ENCODE data around the gene ACTN4. TPM values are rescaled to one million over a fixed set of nuclear protein-coding genes. Genes with fewer than 3 reads are reported as not detected.

The ACTN4 gene
- total RNA-seq, 2 experiments from 2014 or later, result 337 to 354 TPM

DNA sequence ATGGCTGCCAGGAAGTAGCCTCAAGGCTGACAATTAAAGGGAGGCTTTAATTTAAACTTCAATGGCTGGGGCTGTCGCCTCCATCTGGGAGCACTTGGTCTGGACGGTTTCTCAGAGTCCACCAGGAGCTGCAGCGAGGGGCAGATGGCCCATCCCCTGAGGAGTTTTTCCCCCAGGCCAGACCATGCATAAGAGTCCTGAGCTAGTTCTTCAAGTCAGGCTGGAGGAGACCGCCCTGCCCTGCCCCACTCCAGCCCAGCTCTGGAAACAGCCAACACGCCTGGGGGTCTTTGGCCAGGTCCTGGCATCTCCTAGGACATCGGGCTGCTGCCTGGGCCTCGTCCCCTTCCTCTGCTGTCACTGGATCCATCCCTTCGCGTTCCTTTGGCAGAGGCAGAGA is 5.3 kb upstream of the ACTN4 start:
- ChIA-PET POLR2A (interaction anchor here (0.6 kb wide), 1 partner anchor 12 kb away, joined by 3 read pairs; no protein-coding TSS in a partner anchor), CTCF (interaction anchor here (0.5 to 0.7 kb wide), 2 partner anchors 144 to 157 kb away, joined by 3 read pairs; no protein-coding TSS in a partner anchor)
- Mint-ChIP-seq H3K4me1 (peaks cover 28% of the 10 kb centered on the region), H3K9me3 (no peaks in the 10 kb centered on the region), H3K27me3 (no peaks in the 10 kb centered on the region), H3K36me3 (ENCODE audit: low read depth) (peaks cover 3% of the 10 kb centered on the region), H3K27ac (no peak overlapping the region), H3K4me3 (no peak overlapping the region)
- no peak for DNase-seq

DNA sequence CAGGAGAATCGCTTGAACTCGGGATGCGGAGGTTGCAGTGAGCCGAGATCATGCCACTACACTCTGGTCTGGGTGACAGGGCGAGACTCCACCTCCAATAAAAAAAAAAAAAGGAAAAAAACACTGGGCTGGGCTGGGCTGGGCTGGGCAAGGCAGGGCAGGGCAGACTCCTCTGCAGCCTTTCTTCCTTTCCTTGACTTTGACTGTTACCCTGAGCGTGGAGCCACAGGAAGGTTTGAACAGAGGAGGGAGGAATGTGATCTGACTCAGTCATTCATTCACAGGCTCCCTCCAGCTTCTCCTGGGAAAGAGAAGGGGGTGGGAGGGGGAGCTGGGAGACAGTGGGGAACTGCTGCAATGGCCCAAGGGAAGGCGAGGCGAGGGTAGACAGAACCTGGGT is 2.7 kb upstream of the ACTN4 start:
- ChIA-PET CTCF (interaction anchor here (1.3 to 2.6 kb wide), 3 partner anchors 8 to 285 kb away, joined by 3 to 12 read pairs (median 5); partner anchors contain the start of genes MRPS12 and SARS2), POLR2A (no interaction called here)
- Mint-ChIP-seq H3K9me3 (no peaks in the 10 kb centered on the region), H3K4me3 (no peak overlapping the region), H3K4me1 (peaks cover 34% of the 10 kb centered on the region), H3K27ac (no peak overlapping the region), H3K36me3 (ENCODE audit: low read depth) (peaks cover 21% of the 10 kb centered on the region), H3K27me3 (no peaks in the 10 kb centered on the region)
- DNase-seq, result no peak

- DNase-seq, result no peak
- no peaks in the 10 kb centered on the region for H3K27me3 Mint-ChIP-seq
- POLR2A ChIA-PET, result interaction anchor here (0.7 to 1.3 kb wide), 2 partner anchors 13 to 201 kb away, joined by 3 read pairs; no protein-coding TSS in a partner anchor
- H3K36me3 Mint-ChIP-seq (ENCODE audit: low read depth), result peaks cover 31% of the 10 kb centered on the region
- H3K4me1 Mint-ChIP-seq, result peaks cover 56% of the 10 kb centered on the region
- no peaks in the 10 kb centered on the region for H3K9me3 Mint-ChIP-seq
- H3K27ac Mint-ChIP-seq, result peak overlapping the region; percentile 86
- peak overlapping the region; percentile 95 for H3K4me3 Mint-ChIP-seq
- CTCF ChIA-PET, result interaction anchor here (1.0 to 2.9 kb wide), 10 partner anchors 8 to 282 kb away, joined by 3 to 16 read pairs (median 6); partner anchors contain the start of genes FAM98C, MRPS12 and SARS2
These were observed 718 bp downstream of the ACTN4 start for GRCh38 chr19:38647966-38648768.

GRCh38 chr19:38648769-38649304 is 1.4 kb downstream of the ACTN4 start:
- POLR2A ChIA-PET, result no interaction called here
- Mint-ChIP-seq H3K4me1 (peaks cover 63% of the 10 kb centered on the region), H3K27ac (no peak overlapping the region), H3K9me3 (no peaks in the 10 kb centered on the region), H3K36me3 (ENCODE audit: low read depth) (peaks cover 36% of the 10 kb centered on the region), H3K27me3 (no peaks in the 10 kb centered on the region), H3K4me3 (peak overlapping the region; percentile 95)
- CTCF ChIA-PET, result interaction anchor here (0.9 to 2.9 kb wide), 6 partner anchors 9 to 281 kb away, joined by 3 to 10 read pairs (median 5); partner anchors contain the start of genes FAM98C, MRPS12 and SARS2
- DNase-seq, result no peak

GRCh38 chr19:38649305-38650171 is 2.1 kb downstream of the ACTN4 start:
- Mint-ChIP-seq H3K9me3 (no peaks in the 10 kb centered on the region), H3K27me3 (no peaks in the 10 kb centered on the region), H3K27ac (no peak overlapping the region), H3K36me3 (ENCODE audit: low read depth) (peaks cover 41% of the 10 kb centered on the region), H3K4me1 (peaks cover 69% of the 10 kb centered on the region), H3K4me3 (peak overlapping the region; percentile 95)
- ChIA-PET POLR2A (no interaction called here), CTCF (interaction anchor here (0.7 to 2.9 kb wide), 5 partner anchors 10 to 281 kb away, joined by 3 to 10 read pairs (median 4); partner anchors contain the start of genes FAM98C, MRPS12 and SARS2)
- DNase-seq, result no peak

- peaks cover 71% of the 10 kb centered on the region for H3K4me1 Mint-ChIP-seq
- H3K27me3 Mint-ChIP-seq, result no peaks in the 10 kb centered on the region
- peak overlapping the region; percentile 95 for H3K4me3 Mint-ChIP-seq
- no peaks in the 10 kb centered on the region for H3K9me3 Mint-ChIP-seq
- peaks cover 47% of the 10 kb centered on the region for H3K36me3 Mint-ChIP-seq (ENCODE audit: low read depth)
- ChIA-PET POLR2A (no interaction called here), CTCF (interaction anchor here (0.7 to 1.1 kb wide), 3 partner anchors 9 to 40 kb away, joined by 4 to 6 read pairs (median 4); no protein-coding TSS in a partner anchor)
- H3K27ac Mint-ChIP-seq, result no peak overlapping the region
- DNase-seq, result no peak
These were observed 2.8 kb downstream of the ACTN4 start for GRCh38 chr19:38650172-38650775.

DNA sequence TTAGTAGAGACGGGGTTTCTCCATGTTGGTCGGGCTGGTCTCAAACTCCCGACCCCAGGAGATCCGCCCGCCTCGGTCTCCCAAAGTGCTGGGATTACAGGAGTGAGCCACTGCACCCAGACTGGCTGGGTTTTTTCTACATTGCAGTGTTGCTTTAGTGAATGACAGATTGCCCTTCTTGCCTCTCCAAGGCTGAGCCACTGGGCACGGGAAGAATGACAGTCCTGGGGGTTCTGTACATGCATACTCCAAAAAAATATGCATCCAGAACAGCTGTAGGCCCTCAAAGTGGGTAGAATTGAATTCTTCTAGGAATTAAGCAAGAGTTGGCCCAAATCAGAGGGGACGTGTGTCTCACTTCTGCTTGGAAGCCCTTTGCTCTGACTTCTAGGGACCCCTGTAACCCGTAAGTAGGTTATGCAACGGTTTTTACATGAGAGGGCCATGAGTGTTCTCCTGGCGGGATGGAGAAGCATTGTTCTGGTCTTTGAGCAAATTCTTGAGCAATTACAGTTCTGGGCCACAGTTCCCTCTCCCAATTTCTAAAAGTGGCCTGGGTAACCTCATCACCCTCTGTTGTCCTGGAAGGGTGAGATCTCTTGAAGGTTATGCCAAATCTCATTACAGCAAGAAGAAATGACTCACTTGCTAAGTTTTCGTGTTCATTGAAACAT is 3.6 kb downstream of the ACTN4 start:
- Mint-ChIP-seq H3K27ac (no peak overlapping the region), H3K9me3 (no peaks in the 10 kb centered on the region), H3K4me1 (peaks cover 79% of the 10 kb centered on the region), H3K4me3 (peak overlapping the region; percentile 95), H3K36me3 (ENCODE audit: low read depth) (peaks cover 51% of the 10 kb centered on the region), H3K27me3 (no peaks in the 10 kb centered on the region)
- POLR2A ChIA-PET, result no interaction called here
- DNase-seq, result no peak
- CTCF ChIA-PET, result interaction anchor here (1.1 kb wide), 1 partner anchor 39 kb away, joined by 4 read pairs; no protein-coding TSS in a partner anchor

DNA sequence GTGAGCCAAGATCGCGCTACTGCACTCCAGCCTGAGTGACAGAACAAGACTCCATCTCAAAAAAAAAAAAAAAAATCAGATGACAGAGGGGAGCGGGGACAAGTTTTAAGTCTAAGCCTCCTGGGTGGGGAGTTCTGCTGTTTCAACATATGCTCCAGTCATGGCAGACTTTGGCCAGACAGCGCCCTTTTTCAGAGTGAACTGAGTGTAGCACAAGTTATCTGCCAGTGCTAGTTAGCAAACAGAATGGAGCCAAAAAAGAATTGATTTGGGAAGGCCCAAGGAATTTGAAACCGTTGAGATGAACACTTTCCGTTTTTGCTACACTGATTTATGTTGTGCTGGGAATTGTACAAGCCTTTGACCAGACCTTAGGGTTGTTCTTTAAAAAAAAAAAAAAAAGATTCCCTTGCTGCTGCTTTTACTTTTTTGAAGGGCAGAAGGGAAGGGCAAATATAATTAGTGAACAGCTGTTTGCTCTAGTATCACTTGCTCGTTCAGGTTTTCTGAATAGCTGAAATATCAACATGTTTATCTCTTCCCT is 5.7 kb downstream of the ACTN4 start:
- ChIA-PET POLR2A (no interaction called here), CTCF (interaction anchor here (0.6 to 0.7 kb wide), 4 partner anchors 161 to 577 kb away, joined by 3 to 6 read pairs (median 4); no protein-coding TSS in a partner anchor)
- no peak for DNase-seq
- Mint-ChIP-seq H3K9me3 (no peaks in the 10 kb centered on the region), H3K4me1 (peaks cover 97% of the 10 kb centered on the region), H3K27me3 (no peaks in the 10 kb centered on the region), H3K36me3 (ENCODE audit: low read depth) (peaks cover 65% of the 10 kb centered on the region), H3K27ac (no peak overlapping the region), H3K4me3 (no peak overlapping the region)

DNA sequence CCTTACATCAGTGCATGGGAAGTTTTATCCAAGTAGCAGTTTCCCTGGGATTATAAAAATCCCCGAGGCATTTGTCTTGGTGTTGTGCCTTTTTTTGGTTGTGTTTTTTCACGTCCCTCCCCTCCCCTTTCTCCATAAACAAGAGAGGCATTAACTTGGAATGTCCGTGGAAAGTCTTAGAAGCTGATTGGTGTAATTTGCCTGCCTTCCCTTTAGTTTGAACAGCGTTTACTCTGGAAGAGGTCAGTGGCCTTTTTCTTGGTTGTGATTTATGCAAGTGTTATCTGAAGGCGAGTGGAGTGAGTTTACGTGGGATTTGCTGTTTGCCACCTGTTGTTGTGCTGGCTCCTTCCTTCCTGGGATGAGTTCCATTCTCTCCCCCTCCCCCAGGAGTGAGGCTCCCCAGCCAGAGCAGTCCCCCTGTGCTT is 7.2 kb downstream of the ACTN4 start:
- POLR2A ChIA-PET, result interaction anchor here (0.5 kb wide), 1 partner anchor 45 kb away, joined by 5 read pairs; no protein-coding TSS in a partner anchor
- Mint-ChIP-seq H3K27ac (peak overlapping the region; percentile 81), H3K36me3 (ENCODE audit: low read depth) (peaks cover 54% of the 10 kb centered on the region), H3K4me1 (peaks cover 96% of the 10 kb centered on the region), H3K4me3 (peak overlapping the region; percentile 56), H3K27me3 (no peaks in the 10 kb centered on the region), H3K9me3 (no peaks in the 10 kb centered on the region)
- CTCF ChIA-PET, result no interaction called here
- DNase-seq, result no peak

DNA sequence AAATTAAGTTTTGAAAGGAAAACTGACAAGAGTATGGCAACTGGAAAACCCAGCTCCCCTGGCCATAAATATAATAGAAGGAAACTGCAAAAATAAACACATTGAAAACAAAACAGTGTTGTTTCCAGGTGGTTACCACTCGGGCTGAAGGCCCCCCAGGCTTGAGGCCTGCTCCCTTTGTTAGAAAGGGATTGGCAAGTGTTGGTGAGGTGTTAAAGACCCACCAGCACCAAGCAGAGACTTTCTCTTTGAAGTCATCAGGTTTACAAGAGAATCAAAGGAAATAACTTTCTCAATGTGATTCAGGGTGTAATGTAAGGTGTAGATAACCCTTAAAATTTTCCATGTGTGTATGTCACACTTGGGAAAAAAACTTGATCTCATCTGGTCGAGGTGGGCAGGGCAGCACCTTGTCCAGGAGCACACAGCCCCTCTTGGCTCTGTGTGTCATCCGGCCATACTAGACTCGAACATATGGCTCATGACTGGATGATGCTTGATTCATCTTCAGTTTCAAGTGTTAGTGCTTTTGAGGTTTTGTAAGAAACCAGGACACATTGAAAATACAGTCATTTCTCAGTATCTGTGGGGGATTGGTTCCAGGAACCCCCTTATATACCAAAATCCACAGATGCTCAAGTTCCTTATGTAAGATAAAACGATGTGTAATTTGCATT is 7.8 kb downstream of the ACTN4 start:
- Mint-ChIP-seq H3K4me1 (peaks cover 92% of the 10 kb centered on the region), H3K9me3 (no peaks in the 10 kb centered on the region), H3K27me3 (no peaks in the 10 kb centered on the region), H3K27ac (peak overlapping the region; percentile 81), H3K36me3 (ENCODE audit: low read depth) (peaks cover 51% of the 10 kb centered on the region), H3K4me3 (peak overlapping the region; percentile 56)
- POLR2A ChIA-PET, result interaction anchor here (0.5 kb wide), 1 partner anchor 44 kb away, joined by 5 read pairs; no protein-coding TSS in a partner anchor
- CTCF ChIA-PET, result interaction anchor here (0.6 to 1.5 kb wide), 2 partner anchors 8 to 54 kb away, joined by 3 read pairs; partner anchors contain the start of gene ACTN4
- DNase-seq, result peak; percentile 43
